ENCODE data around the gene GALNT18.

GRCh38 chr11:11345099-11345498 lies 276.7 kb downstream of the GALNT18 start:
- TF ChIP-seq CTCF (conservative IDR thresholded peaks at IDR 0.05; ENCODE audit: low read depth in 2 of 2) (no peak), EZH2phosphoT487 (IDR thresholded peaks at IDR 0.05; ENCODE audit: unreplicated experiment) (no peak), EZH2 (IDR thresholded peaks at IDR 0.05; ENCODE audit: low read depth, unreplicated experiment) (no peak), ZNF331 (CRISPR knock-in tag; IDR thresholded peaks at IDR 0.05; ENCODE audit: low read depth) (no peak), REST (IDR thresholded peaks at IDR 0.05; ENCODE audit: unreplicated experiment) (no peak), JUNB (IDR thresholded peaks at IDR 0.05; ENCODE audit: unreplicated experiment) (no peak), POLR2AphosphoS5 (IDR thresholded peaks at IDR 0.05; ENCODE audit: low read depth) (no peak), CREB1 (CRISPR knock-in tag; IDR thresholded peaks at IDR 0.05; ENCODE audit: low read depth) (no peak), STAT1 (IDR thresholded peaks at IDR 0.05; ENCODE audit: unreplicated experiment) (no peak), ZNF114 (CRISPR knock-in tag; IDR thresholded peaks at IDR 0.05) (no peak), NANOG (IDR thresholded peaks at IDR 0.05; ENCODE audit: borderline replicate concordance) (no peak), ZNF462 (CRISPR knock-in tag; IDR thresholded peaks at IDR 0.05) (no peak)
- TF ChIP-seq, protein P1, sequence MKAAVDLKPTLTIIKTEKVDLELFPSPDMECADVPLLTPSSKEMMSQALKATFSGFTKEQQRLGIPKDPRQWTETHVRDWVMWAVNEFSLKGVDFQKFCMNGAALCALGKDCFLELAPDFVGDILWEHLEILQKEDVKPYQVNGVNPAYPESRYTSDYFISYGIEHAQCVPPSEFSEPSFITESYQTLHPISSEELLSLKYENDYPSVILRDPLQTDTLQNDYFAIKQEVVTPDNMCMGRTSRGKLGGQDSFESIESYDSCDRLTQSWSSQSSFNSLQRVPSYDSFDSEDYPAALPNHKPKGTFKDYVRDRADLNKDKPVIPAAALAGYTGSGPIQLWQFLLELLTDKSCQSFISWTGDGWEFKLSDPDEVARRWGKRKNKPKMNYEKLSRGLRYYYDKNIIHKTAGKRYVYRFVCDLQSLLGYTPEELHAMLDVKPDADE (IDR thresholded peaks at IDR 0.05) = no peak
